OCI-LY3 (cell line): ENCODE results near the gene XRN1.
"Not testable (repeated sequence)": the region's sequence is repeated elsewhere in the genome, so short reads cannot be mapped to it uniquely, and the experiment has no call there.

Experiments used
- H2AFZ ChIP-seq: fragments of 200-600, 300-600 bp; shearing (Covaris generic); 2 replicates; pipeline ENCODE4 v1.6.0; 2014; ENCODE audit warnings: antibody characterized with exemption, low read depth, low read length
- H3K27ac ChIP-seq: fragments of 200-600, 300-600 bp; sonication (generic); 2 replicates; pipeline ENCODE4 v1.5.1; 2014; ENCODE audit warnings: mild to moderate bottlenecking, low read length, moderate library complexity, mixed read lengths
- H3K27me3 ChIP-seq: fragments of 200-600, 300-600 bp; sonication (generic); 2 replicates; pipeline ENCODE4 v1.6.1; 2014; ENCODE audit warnings: low read depth, low read length, mixed read lengths
- H3K36me3 ChIP-seq: fragments of 200-600, 300-600 bp; sonication (generic); replicated peaks from 2 replicates; pipeline ENCODE3; 2014; ENCODE audit warnings: low read depth, low read length, mixed read lengths
- H3K4me1 ChIP-seq: fragments of 300-600, 200-600 bp; sonication (generic); 2 replicates; pipeline ENCODE4 v1.6.1; 2014; ENCODE audit warnings: low read length, mixed read lengths
- H3K4me2 ChIP-seq: fragments of 200-600, 300-600 bp; sonication (generic); 2 replicates; pipeline ENCODE4 v1.6.1; 2014; ENCODE audit warnings: low read length, mixed read lengths
- H3K4me3 ChIP-seq: fragments of 300-600, 200-600 bp; sonication (generic); 2 replicates; pipeline ENCODE4 v1.5.1; 2014; ENCODE audit warnings: antibody characterized with exemption, mild to moderate bottlenecking, low read length, moderate library complexity
- H3K79me2 ChIP-seq: fragments of 300-600, 200-600 bp; shearing (Covaris generic); 2 replicates; pipeline ENCODE4 v1.6.1; 2014; ENCODE audit warnings: mild to moderate bottlenecking, low read length, mixed read lengths
- H3K9ac ChIP-seq: fragments of 300-600, 200-600 bp; shearing (Covaris generic); 2 replicates; pipeline ENCODE4 v1.6.0; 2014; ENCODE audit warnings: mild to moderate bottlenecking, low read length, moderate library complexity
- H3K9me3 ChIP-seq: fragments of 200-600, 300-600 bp; shearing (Covaris generic); 2 replicates; pipeline ENCODE4 v1.6.1; 2014; ENCODE audit warnings: low read length, mixed read lengths; ENCODE audit not compliant: insufficient read depth
- H4K20me1 ChIP-seq: fragments of 200-600, 300-600 bp; sonication (generic); 2 replicates; pipeline ENCODE4 v1.6.1; 2016; ENCODE audit warnings: low read length, mixed read lengths; ENCODE audit not compliant: insufficient read depth
- CTCF ChIP-seq: fragments of 200-600, 300-600 bp; sonication (generic); IDR thresholded peaks from 2 replicates; pipeline ENCODE4 v1.5.1; 2014; ENCODE audit warnings: antibody characterized with exemption, low read length, low read depth
- EZH2phosphoT487 ChIP-seq: fragments of 200-600 bp; shearing (Covaris generic); IDR thresholded peaks from 2 replicates; pipeline ENCODE4 v1.6.1; 2018; ENCODE audit warnings: antibody characterized with exemption, mixed run types, low read depth

XRN1 gene

DNA sequence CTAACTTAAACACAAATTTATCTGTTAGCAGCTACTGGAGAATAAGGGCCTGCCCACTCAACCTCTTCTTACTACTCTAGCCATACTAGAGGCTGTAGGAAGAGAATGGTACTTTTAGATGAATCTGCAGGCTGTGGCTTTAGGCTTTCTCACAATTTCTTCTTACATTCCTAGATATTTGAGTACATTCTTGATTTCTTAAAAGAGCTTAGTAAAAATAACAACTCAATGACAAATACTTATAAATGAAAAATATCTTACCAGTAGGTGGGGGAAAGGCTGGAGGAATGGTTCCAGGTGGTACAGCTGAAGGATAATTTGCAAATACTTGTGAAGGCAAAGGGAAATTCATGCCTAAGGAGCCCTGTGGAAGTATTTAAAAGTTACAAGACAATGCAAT lies 129.5 kb downstream of the XRN1 start:
- Histone ChIP-seq H3K27ac (no peak overlapping the region), H4K20me1 (no peaks in the 10 kb centered on the region), H3K4me1 (no peaks in the 10 kb centered on the region), H3K9ac (no peak overlapping the region), H3K27me3 (no peaks in the 10 kb centered on the region), H3K9me3 (no peaks in the 10 kb centered on the region), H3K79me2 (no peaks in the 10 kb centered on the region), H3K4me2 (no peak overlapping the region), H2AFZ (no peak overlapping the region), H3K4me3 (no peak overlapping the region), H3K36me3 (peaks cover 14% of the 10 kb centered on the region)
- no peak for TF ChIP-seq CTCF
- no peak for TF ChIP-seq EZH2phosphoT487

DNA sequence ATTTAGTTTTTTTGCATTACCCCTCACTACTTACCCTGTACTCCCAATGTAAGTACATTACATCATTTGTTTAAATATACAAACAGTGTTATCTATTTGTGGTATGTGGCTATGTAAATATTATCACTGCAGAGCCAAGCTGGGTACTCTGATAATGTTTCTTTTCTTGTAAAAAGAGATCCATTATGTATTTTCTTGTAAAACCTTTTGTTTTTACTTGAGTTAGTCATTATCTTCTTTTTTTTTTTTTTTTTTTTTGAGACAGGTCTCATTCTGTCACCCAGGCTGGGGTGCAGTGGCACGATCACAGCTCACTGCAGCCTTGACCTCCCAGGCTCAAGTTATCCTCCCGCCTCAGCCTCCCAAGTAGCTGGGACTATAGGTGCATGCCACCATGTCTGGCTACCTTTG lies 131.9 kb downstream of the XRN1 start:
- H2AFZ ChIP-seq, H3K27ac ChIP-seq, H3K27me3 ChIP-seq, H3K4me1 ChIP-seq, H4K20me1 ChIP-seq, H3K79me2 ChIP-seq, H3K9ac ChIP-seq, H3K4me2 ChIP-seq, H3K9me3 ChIP-seq, H3K4me3 ChIP-seq: not testable (repeated sequence)
- peaks cover 17% of the 10 kb centered on the region for H3K36me3 ChIP-seq

DNA sequence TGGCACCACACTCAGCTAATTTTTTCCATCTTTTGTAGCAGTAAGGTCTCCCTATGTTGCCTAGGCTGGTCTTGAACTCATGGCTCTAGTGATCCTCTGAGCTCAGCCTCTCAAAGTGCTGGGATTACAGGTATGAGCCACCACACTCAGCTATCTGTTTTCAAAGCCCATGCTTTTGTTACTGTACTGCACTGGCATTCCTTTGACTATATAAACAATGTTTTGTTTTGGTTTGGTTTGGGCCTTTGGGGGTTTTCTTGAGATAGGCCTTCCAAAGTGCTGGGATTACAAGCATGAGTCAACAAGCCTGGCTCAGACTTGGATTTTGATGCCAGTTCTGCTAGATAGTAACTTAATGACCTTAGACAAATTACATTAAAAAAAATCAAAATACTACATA lies 132.8 kb downstream of the XRN1 start:
- Histone ChIP-seq H3K9ac (no peak overlapping the region), H4K20me1 (no peaks in the 10 kb centered on the region), H2AFZ (no peak overlapping the region), H3K4me2 (no peak overlapping the region), H3K9me3 (no peaks in the 10 kb centered on the region), H3K79me2 (no peaks in the 10 kb centered on the region), H3K27me3 (no peaks in the 10 kb centered on the region), H3K27ac (no peak overlapping the region), H3K4me3 (no peak overlapping the region), H3K4me1 (no peaks in the 10 kb centered on the region), H3K36me3 (peaks cover 21% of the 10 kb centered on the region)
- no peak for TF ChIP-seq CTCF
- no peak for TF ChIP-seq EZH2phosphoT487

DNA sequence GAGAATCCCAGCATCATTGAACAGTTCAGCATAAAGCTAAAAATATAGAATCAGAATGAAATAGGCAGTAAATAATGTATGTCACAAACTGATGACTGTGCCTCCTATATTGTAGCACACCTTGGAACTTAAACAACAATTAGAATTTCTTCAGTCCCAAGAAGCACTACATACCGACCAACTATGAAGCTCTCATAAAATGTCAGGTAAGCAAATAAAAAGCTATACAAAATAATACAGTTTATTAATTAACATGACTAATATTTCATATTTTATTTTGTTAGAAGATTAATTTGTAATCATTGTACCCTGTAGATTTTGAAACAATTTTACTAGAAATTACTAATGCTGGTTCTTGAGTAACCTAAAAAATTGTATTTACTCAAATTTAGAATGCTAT lies 137.4 kb downstream of the XRN1 start:
- Histone ChIP-seq H3K9ac (no peak overlapping the region), H3K79me2 (no peaks in the 10 kb centered on the region), H3K4me1 (no peaks in the 10 kb centered on the region), H3K27me3 (no peaks in the 10 kb centered on the region), H3K9me3 (no peaks in the 10 kb centered on the region), H4K20me1 (no peaks in the 10 kb centered on the region), H3K4me3 (no peak overlapping the region), H3K4me2 (no peak overlapping the region), H3K36me3 (peaks cover 11% of the 10 kb centered on the region), H2AFZ (no peak overlapping the region), H3K27ac (no peak overlapping the region)
- TF ChIP-seq EZH2phosphoT487: no peak
- no peak for TF ChIP-seq CTCF

- not testable (repeated sequence) for H3K27ac ChIP-seq, H3K79me2 ChIP-seq, H3K4me1 ChIP-seq, H3K9ac ChIP-seq, H3K27me3 ChIP-seq, H3K36me3 ChIP-seq, H2AFZ ChIP-seq, H4K20me1 ChIP-seq, H3K4me3 ChIP-seq, H3K9me3 ChIP-seq, H3K4me2 ChIP-seq
These were observed 145.0 kb downstream of the XRN1 start for GRCh38 chr3:142302847-142303246.
